GM21423 (cell line): ENCODE measurements around the gene ARHGAP8.
"Not testable (repeated sequence)": the region's sequence is repeated elsewhere in the genome, so short reads cannot be mapped to it uniquely, and the experiment has no call there.

Experiments used
- ATAC-seq: cut with Tn5 transposase; IDR thresholded peaks from one replicate; pipeline ENCODE4 v1.9.1; 2021; ENCODE audit warnings: mild to moderate bottlenecking, moderate library complexity; ENCODE audit not compliant: unreplicated experiment

The ARHGAP8 gene

DNA sequence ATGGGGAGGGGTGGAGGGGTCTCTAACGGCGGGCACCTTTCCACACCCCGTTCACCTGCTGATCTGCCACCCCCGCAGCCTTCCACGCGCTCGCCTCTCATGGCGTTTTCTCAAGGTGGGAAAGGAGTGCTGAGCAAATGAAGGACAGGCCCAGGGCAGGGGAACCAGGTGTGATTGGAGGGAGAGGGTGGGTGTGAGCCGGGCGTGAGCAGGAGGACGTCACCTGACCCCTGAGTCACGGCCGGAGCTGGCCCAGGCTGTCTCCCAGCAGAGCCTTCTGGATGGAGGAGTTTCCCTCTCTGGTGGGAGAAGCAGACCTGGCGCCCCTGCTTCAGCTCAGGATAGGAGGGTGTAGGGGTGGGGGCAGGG lies 14.0 kb upstream of the ARHGAP8 start:
- no peak for ATAC-seq

DNA sequence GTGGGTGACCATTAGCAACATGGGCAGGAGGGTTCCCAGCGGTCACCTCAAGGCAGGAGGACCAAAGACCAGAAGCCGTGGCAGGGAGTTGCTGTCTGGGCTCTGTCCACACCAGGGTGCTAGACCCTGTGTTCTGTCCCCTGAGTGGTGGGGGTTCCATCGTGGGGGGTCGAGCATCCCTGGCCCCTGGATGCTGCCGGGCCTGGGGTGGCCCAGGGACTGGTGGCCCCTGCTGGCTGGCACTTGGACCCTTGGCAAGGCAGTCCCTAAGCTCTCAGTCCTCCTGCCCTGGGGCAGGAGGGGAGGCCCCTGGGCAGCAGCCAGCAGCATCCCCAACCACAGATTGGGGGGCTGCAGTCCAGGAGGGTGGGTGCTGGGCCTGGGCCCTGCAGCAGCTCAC lies 13.4 kb upstream of the ARHGAP8 start:
- ATAC-seq, result no peak

DNA sequence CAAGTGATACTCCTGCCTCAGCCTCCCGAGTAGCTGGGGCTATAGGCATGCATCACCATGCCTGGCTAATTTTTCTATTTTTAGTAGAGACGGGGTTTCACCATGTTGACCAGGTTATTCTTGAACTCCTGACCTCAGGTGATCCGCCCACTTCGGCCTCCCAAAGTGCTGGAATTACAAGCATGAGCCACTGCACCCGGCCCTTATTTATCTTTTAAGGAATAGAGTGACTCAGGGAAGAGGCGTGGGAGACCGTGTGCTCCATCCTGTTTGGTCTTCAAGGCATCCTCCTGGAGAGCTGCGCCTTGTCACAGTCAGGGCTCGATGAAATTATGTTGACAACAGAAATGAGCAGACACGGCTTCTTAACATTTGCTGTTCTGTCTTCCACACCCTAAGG lies 12.7 kb upstream of the ARHGAP8 start:
- ATAC-seq, result not testable (repeated sequence)

DNA sequence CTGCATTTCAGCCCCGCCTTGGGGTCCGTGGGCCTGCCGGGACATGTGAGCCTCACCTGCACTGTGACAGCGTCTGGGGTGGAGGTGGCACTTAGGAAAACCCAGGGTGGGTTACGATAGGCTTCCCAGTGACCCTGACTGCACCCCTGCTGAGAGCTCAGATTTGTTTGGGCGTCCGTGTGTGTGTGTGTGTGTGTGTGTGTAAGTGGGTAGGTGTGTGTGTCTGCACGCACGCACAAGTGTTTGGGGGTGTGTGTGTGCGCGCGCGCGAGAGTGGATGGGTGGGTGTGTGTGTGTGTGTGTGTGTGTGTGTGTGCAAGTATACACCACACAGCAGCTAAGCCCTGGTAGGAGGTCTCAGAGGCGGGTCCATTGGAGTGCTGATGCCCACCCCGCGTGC lies 12.1 kb upstream of the ARHGAP8 start:
- ATAC-seq, result no peak

DNA sequence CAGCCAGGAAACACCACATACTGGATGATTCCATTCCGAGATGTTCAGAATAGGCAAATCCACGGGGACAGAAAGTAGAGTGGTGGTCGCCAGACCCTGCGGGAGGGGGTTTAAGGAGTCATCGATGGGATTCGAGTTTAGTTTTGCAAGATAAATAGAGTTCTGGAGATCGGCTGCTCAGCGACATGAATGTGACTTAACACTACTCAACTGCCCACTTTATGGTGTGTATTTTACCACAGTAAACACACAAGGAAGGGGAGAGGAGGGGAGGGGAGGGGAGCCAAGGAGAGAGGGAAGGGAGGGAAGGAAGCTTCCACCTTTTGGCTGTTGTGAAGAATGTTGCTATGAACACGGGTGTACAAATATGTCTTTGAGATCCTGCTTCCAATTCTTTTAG lies 10.4 kb upstream of the ARHGAP8 start:
- ATAC-seq, result no peak

DNA sequence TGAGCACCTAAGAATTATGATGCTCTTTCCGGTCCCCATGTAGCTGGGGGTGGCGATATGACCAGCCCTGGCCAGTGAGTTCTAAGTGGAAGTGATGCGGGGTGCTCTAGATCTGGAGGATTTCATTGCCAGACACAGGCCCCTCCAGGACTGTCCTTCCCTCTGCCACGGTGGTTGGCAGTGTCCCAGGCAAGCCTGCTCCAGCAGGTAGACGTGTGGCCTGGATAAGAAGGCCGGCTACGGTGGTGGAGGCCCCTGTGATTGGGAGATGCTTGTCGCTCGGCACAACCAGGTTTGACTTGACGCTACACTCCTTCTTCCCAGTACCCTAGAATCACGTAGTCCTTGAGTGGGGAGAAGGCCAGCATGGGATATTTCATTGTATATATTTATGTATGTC lies 9.1 kb upstream of the ARHGAP8 start:
- ATAC-seq, result no peak

DNA sequence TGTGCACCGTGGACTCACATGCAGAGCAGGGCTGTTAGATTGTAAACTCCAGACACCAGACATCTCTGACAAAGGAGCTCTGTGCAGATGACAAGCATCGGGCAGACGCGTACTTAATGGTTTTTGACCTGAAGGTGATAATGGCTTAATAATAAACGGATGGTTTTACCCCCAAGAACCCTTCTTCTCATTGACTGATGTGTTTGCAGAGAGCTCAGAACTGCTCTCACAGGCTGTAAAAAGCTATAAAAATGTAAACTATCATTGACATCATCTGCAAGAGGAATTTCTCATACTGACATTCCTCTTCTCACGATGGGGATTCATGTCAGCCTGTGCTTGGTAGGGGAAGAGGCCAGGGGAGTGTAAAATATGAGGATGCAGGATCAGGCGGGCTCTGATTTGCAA lies 8.6 kb upstream of the ARHGAP8 start:
- no peak for ATAC-seq

DNA sequence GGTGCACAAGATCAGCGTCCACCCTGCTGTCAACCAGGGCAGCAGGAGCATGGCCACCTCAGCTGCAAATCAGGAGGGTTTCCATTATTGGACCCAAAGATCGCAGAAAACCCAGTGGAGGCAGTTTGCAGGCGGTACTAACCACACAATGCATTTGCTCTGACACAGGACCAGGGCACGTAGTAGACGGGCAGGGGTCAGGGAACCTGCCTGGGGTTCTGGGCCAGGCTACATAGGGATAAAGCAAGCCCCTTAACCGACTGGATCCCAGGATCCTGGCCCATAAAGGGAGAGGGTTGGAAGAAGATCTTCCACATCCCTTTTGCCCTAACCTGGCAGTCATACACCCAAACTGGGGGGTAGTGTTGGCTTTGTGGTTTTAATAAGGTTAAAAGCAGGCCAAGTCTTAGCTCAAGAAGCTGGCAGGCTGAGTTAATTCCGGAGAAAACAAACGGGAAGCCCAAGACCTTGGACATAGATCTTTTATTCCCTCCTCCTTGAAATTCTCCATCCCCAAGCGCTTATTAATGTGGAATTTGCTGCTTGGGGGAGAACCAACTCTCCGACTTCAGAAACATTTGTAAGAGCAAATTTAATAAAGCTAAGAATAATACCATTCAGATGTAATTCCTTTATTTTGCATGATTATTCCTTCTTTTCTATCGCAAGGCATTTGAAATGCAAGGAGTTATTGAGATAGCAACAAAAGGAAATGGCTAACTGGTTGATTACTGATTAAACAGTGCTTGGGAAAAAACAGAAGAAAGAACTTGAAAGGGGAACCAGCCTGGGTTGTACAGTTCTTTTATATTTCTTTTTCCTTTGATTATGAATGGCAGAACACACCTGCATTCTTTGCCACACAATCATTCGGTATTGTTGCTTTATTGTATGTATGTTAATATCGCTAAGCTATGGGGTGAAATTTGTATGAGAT lies 6.3 kb upstream of the ARHGAP8 start:
- ATAC-seq, result no peak

DNA sequence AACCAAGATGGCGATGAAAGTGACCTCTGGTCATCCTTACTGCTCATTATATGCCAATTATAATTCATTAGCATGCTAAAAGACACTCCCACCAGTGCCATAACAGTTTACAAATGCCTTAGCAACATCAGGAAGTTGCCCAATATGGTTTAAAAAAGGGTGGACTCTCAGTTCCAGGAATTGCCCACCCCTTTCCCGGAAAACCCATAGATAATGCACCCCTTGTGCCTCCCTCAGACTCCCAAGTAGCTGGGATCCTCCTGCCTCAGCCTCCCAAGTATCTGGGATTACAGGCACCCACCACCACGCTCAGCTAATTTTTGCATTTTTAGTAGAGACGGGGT lies 4.6 kb upstream of the ARHGAP8 start:
- not testable (repeated sequence) for ATAC-seq

DNA sequence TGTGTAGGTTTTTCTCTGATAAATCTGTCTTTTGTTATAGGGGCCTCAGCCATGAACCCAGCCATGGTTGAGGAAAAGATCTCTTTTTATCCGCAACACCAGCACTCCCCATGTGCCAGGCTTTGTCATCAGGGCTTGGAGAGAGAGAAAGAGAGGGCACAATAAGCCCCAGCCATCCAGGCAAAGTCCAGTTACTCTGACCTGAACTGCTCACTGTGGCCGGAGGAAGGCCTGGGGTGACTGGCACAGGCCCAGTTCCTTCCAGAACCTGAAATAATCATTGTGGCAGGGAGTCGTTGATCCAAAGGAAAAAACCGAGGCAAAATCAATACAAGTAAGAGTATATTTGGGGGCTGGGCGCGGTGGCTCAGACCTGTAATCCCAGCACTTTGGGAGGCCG lies 3.9 kb upstream of the ARHGAP8 start:
- no peak for ATAC-seq

DNA sequence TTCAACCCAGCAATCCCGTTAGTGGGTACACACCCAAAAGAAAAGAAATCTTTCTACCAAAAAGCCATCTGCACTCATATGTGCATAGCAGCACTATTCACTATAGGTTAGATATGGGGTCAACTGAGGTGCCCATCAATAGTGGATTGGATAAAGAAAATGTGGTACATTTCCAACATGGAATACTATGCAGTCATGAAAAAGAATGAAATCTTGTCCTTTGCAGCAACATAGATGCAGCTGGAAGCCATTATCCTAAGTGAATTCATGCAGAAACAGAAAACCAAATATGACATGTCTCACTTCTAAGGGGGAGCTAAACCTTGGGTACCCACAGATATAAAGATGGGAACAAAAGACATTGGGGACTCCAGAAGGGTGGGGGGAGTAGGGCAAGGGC lies 1.9 kb upstream of the ARHGAP8 start:
- ATAC-seq, result no peak

DNA sequence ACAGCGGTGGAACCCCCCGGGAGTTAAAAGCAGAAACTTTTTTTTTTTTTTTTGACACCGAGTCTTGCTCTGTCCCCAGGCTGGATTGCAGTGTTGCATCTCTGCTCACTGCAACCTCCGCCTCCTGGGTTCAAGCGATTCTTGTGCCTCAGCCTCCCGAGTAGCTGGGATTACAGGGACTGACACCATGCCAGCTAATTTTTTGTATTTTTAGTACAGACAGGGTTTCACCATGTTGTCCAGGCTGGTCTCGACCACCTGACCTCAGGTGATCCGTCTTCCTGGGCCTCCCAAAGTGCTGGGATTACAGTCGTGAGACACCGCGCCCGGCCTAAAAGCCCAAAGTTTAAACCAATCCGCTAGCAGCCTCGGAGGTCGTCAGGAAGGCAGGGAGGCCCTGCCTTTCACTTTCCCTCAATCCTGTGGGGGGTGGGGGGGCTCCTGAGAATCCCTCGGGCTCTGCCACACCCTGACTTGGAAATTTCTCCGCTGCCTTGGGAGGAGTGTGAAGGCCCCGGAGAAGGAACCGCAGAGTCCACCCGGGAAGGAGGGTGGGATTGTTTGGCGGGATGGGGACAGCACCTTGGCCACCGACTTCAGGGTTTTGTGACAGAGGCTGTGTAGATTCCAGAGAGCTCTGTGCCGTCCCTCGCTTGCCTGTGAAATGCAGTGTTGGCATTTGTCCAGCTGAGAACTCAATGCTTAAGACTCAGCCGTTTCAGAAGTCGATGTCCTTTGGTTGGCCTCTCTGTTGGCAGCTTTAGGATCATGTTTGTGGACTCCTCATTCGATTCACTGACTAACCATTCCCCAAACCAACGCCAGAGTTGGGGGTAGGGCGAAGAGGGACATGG lies 1.0 kb downstream of the ARHGAP8 start:
- ATAC-seq, result no peak

DNA sequence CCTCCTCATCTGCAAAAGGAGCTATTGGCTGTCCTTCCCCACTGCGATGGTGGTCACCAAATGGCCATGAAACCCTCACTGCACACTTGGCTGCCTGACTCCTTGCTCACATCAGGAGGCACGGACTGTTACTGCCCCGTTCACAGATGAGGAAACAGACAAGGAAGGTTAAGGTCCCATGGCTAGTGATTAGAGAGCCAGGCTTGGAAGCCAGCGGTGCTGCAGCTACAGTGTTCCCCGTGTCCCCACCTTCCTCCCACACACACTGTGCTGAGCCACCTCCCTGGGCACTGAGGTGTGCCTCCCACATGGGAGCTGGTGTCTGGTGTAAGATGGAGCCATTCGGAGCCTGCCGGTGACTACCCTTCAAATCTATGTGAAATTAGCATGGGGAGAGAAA lies 2.6 kb downstream of the ARHGAP8 start:
- ATAC-seq, result no peak

DNA sequence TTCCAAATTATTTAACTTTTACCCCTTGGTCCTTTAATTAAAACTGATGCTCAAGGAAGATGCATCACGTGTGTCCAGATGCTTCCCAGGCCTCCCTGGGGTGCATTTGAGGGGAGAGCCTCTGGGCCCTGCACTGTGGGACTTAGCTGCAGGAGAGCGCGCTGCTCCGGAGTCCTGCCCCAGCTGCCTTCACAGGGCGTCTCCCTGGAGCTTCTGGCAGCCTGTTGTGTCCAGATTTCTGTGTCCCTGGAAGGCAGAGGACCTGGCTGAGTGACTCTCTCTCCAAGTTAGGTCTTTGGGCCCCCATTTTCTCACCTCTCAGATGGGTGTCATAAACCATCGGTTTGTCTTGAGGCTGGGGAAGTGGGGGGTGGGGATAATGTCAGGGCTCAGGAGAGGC lies 3.0 kb downstream of the ARHGAP8 start:
- ATAC-seq, result no peak

DNA sequence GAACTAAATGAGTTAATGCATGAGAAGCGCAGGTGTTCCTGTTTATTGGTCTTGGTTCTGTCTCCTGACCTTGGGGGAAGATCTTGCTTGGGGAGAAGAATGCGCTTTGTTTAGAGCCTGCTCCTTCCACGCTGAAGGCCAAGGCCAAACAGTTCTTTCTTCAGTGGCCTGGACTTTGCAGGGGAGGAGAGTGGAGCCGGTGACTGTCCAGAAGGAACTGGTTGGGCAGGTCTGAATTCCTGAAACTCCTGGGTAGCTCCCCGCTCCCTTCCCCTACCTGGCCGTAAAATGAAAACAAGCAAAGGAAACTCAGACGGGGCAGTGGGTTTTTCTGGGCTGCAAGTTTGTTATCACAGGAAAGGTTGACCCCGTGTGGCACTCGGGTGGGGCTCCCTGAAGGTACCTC lies 3.6 kb downstream of the ARHGAP8 start:
- ATAC-seq, result no peak

DNA sequence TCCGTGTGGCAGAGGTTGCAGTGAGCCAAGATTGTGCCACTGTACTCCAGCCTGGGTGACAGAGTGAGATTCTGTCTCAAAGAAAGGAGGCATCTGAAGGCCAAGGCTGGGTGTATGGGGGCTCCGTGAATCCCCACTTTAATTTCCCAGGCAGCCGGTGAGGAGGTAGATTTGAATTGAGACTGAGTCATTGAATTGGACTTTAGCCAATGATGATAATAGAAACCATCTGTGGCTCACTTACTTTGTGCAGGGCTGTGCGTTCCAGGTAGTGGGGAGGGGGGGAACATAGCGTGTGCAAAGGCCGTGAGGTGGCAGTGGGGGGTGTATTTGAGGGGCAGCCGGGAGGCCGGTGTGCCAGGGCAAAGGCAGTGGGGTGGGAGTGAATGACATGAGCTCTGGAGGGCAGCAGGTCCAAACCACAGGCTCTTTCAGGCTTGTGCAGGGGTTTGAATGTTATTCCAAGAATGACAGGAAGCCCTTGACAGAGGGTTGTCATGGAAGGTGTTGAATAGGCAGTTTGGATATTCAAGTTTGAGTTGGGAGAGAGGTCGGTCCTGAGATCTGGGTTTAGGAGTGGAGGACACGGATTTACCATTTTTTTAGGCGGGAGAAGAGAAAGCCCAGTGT lies 6.1 kb downstream of the ARHGAP8 start:
- ATAC-seq, result no peak

DNA sequence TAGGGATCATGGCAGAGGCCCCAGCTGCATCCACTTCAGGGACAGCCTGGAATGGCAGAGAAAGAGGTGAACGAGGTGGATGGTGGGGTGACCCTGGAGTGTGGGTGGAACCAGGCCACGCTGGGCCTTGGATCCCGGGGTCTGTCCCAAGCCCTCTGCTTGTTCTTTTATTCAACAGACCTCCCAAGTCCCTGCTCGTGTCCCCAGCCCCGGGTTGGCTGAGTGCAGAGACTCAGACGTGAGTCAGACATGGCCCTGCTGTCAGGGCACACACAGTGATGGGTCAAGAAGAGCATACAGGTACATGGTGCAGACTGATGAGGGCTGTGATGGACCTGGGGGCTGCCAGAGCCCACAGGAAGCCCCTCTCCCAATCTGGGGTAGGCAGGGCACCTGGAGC lies 6.6 kb downstream of the ARHGAP8 start:
- ATAC-seq, result no peak

DNA sequence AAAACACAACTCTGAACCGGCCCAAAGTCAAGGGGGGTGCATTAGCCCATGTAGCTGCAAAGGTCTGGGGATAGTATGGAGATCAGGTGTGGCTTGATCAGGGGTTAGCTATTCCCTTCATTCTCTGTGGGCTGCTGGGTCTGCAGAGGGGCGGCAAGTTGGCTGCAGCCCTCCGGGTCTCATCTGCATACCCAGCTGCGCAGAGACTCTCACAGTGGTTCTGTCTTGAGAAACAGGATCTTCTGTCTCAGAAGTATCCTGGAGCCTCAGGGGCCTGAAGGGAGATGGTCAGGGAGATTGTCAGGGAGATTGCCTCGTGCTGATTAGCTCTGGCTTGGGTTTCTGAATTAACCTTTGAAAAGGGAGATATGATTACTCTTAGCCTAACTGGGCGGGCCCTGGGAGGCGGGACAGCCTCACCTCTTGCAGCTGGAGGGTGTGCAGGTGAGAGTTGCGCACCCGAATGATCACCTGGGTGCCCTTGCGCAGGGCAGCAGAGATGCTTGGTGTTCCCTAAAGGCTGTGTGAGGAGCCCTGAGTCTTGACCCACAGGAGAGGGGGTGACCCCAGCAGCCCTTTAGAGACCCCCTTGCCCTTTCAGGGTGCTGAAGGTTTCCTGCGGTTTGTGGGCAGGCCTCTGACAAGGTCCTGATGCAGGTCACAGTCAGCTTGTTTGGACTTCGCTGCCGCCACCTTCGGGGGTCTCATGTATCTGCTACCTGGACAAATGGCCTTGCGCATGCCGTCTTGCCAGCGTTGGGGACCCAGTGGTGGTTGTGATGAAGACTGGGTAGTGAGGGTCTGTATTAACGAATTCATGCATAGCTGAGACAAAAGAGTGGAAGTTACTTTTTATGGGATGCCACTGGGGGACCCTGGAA lies 7.3 kb downstream of the ARHGAP8 start:
- no peak for ATAC-seq

DNA sequence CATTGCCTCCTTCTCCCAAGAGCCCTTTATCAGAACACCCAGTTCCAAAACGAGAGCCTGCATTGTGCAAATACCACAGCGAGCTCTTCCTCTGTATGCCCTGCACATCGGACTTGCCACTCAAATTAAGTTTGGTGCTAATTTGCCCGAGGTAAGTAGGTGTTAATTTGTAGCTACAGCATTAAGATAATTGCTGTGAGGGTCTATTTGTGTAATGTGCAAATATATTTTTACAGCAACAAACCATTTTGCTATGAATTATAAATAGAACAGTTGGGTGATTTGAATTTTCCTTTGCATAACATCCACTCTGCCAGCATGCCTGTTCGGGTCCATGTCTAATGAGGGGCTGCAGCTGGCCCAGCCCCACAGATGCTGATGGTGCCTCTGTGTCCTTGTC lies 8.1 kb downstream of the ARHGAP8 start:
- ATAC-seq, result no peak

DNA sequence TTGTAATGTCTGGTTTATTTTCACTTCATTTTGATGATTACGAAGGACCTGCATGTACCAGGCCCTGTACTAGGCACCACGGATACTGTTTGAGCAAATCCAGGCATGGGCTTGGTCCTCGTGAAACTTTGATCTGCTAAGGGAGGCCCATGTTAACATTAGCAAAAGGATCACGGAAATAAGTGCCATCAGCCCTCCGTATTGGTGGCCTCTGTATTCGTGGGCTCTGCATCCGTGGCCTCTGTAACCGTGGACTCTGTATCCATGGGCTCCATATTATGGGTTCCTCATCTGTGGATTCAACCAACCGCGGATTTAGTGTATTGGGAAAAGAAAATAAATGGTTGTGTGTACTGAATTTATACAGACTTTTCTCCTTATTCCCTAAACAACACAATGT lies 8.7 kb downstream of the ARHGAP8 start:
- no peak for ATAC-seq

DNA sequence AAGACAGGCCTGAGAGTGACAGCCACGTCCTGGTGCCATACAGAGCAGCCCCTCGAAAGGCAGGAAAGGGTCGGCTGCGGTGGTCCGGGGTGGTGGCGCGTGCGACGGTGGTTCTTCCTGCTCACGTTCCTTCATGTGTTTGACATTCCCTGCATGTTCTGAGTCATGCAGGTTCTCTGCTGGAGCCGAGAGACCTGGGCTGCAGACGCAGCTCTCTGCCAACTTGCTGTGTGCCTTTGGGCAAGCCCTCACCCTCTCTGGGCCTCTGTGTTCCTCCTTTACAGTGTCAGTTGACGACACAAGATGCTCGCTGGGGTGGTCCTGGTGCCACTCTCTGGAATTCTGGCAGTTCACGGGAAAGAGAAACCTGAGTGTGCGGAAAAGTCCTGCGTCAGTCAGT lies 12.0 kb downstream of the ARHGAP8 start:
- ATAC-seq, result no peak
